Urothelium cell line (cell line): ENCODE results near the gene HOXD12.

Source experiments
- DNase-seq: peaks from one replicate; pipeline ENCODE4 v3.0.0; 2011; ENCODE audit warnings: low spot score, mixed read lengths
- FAIRE-seq: peaks from 2 replicates; lab custom pipeline; 2011; peaks lifted over from hg19 to GRCh38; lab: Jason Lieb, UNC

HOXD12 gene

DNA sequence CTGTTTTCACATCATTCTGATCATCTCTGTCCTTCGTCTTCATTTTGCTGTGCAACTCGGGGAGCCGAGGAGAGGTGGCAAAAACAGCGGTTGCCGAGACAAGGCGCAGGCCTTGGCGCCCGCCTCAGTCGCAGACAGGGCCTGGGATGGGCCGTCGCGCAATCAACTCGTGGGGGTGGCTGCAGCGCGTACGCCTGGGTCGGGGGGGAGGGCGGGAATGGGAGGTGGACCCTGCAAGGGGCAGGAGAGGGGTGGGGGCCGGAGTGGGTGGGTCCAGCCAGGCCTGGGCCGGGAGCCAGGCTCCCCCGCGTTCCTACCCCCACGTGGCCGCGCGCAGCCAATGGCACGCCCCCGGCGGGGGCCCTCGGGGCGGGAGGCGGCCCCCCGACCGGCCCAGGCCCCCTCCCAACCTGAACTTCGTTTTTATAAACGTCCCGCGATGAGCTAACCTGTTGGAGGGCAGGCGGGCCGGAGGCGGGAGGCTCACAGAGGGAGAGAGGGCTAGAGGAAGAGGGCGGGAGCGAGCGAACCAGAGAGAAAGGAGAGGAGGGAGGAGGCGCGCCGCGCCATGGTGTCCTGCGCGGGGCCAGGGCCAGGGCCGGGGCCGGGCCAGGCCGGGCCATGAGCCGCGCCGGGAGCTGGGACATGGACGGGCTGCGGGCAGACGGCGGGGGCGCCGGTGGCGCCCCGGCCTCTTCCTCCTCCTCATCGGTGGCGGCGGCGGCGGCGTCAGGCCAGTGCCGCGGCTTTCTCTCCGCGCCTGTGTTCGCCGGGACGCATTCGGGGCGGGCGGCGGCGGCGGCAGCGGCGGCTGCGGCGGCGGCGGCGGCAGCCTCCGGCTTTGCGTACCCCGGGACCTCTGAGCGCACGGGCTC is 7.1 kb upstream of the HOXD12 start, which contains the start of gene HOXD13:
Gene HOXD13, plus strand, starts transcription at position 452 of the 875 bp plus-strand sequence. Its CDS starts 170 bp downstream, at position 622.
- FAIRE-seq = no peak
- no peak for DNase-seq

DNA sequence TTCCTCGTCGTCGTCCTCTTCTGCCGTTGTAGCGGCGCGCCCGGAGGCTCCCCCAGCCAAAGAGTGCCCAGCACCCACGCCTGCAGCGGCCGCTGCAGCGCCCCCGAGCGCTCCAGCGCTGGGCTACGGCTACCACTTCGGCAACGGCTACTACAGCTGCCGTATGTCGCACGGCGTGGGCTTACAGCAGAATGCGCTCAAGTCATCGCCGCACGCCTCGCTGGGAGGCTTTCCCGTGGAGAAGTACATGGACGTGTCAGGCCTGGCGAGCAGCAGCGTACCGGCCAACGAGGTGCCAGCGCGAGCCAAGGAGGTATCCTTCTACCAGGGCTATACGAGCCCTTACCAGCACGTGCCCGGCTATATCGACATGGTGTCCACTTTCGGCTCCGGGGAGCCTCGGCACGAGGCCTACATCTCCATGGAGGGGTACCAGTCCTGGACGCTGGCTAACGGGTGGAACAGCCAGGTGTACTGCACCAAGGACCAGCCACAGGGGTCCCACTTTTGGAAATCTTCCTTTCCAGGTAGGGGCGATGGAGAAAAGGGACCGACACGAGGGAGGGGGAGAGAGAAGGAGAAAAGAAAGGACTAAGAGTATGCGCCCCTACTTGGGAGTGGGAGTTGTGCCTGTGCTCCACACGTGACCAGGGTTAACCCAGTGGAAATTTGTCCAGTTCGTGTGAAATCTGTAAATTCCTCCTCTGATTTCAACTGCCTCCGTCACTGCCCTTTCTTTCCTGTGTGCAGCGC is 6.3 kb upstream of the HOXD12 start:
- FAIRE-seq (no peak), DNase-seq (no peak)

DNA sequence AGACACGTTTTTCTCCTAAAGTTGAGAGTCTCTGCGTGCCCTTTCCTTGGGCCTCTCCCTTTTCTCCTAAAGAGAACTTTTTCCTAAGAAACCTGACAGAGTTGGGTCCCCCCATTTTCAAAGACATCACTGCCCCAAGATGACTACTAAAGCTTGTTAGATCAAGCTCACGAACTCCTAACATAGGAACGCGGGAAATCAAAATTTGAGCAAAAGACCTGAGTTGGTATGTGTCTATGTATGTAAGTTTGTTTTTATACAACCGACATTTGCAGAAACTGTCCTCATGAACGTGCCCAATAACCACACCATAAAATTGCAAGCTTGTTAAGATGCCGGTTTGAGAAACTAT is 5.7 kb upstream of the HOXD12 start:
- no peak for FAIRE-seq
- no peak for DNase-seq

DNA sequence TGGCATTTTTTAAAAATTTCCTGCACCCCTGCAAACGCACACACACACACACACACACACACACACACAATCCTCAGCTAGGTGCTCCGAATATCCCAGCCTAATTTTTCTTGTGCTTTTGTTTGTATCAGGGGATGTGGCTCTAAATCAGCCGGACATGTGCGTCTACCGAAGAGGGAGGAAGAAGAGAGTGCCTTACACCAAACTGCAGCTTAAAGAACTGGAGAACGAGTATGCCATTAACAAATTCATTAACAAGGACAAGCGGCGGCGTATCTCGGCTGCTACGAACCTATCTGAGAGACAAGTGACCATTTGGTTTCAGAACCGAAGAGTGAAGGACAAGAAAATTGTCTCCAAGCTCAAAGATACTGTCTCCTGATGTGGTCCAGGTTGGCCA is 5.2 kb upstream of the HOXD12 start:
- DNase-seq (no peak), FAIRE-seq (no peak)

DNA sequence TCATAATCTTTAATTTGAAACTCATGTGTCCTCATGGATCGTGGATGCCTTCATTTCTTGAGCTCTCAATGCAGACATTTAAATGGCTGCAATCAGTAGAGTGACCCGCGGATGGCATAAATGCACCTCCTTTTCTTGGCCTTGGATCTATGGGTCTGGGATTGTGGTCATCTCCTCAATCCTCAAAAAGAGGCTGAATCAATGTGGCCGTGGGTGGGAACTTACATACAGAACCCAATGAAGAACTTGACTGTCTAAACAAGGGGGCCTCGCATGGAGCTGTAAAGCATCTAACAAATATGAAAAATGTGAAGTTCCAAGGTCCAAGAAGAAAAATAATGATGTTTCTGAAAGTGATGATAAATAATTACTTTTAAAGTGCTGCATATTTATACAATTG is 4.2 kb upstream of the HOXD12 start:
- DNase-seq (no peak), FAIRE-seq (no peak)

DNA sequence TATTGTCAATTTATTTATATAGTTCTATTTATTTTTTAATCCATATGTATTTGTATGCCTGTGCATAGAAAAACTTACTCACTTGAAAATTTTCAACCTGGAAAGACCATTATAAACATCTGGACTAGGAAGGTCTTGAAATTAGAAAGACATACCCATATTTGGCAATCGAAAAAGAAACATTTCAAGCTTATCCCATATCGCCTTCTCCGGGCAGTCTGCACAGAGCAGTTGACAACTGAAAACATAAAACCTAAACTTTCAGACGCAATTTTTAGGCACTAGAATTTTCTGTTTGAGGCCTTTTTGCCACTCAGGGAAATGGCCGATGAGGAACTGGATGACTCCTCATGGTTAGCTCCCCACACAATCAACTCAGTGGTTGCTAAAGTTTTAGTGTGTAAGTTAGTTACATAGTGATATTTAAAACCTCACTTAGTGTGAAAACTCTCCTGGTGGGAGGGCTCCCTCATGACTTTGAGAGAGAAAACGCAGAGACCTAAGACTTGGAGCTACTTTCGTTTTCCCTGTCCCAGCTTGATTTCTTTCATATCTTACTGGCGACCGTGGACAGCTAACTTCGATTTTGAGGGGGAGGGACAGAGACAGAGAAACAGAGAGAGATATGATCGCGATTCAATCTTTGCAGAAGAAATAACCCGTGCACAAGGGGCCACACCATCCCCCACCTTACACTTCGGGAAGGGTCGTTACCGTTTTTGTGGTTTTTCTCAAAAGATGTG is 3.2 kb upstream of the HOXD12 start:
- FAIRE-seq = no peak

DNA sequence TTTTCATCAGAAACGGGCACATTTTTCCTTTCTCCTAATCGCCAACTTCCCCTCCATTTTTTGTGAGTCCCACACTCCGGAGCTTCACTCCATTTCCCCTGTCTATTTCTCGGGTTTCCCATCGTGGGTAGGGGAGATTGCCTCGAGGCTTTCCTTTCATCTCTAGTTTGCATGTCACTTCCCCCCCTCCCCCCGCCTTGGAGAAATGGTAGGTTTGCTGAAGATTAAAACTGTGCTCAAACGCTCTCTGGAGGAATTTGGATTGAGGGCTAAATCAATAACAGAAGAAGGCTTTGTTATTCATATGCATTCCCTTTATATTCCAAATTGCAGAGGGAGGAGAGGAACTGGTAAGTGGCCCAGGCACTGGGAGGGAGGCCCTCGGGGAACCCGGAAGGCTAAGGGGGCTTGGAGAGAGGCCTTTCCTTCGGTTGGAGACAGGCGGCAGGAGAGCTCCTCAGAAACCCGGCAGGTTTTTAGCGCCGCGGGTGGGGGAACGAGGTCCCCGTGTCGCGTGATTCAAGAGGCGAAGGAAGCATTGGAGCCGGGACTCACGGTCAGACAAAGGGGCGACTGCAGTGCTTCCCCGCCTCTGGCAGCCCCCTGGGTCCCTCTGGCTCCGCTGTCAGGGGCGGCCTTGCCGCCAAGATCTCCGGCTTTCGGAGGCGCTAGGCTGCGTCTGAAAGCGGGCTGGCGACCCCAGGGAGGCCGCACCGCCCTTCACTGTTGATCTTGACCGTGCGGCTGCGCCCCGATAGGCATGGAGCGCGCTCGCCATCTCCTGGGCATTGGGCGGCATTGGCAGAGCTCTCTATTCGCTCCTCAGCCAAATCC is 2.4 kb upstream of the HOXD12 start:
- FAIRE-seq (peak; percentile 5), DNase-seq (peak; percentile 48)

More for the DNA sequence above, 3.2 kb upstream of the HOXD12 start:
- peak; percentile 37 for DNase-seq

DNA sequence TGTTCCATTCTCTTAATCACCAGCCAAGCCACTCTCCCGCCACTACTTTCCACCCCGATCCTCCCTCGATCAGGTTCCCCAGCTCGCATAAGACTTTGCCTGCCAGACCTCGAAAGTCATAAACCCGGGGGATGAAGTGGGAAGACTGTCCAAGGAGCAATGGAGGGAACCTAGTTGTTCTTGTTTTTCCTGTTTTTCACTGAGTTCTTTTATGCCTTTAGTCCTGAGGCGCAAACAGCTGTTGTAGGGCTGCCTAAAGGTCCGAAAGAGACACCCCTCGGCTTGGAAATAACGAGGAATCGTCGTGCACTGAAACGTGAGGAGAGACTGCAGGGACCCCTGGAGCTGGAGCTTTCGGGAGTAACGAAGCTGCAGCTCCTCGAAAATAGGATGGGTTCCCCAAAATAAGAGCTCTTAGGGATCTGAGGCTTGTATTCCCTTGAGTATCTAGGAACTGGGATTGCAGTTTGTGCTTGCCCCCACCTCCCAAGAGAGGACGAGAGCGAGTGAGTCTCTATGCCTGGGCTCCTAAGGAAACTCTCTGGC is 1.7 kb upstream of the HOXD12 start:
- DNase-seq = no peak

DNA sequence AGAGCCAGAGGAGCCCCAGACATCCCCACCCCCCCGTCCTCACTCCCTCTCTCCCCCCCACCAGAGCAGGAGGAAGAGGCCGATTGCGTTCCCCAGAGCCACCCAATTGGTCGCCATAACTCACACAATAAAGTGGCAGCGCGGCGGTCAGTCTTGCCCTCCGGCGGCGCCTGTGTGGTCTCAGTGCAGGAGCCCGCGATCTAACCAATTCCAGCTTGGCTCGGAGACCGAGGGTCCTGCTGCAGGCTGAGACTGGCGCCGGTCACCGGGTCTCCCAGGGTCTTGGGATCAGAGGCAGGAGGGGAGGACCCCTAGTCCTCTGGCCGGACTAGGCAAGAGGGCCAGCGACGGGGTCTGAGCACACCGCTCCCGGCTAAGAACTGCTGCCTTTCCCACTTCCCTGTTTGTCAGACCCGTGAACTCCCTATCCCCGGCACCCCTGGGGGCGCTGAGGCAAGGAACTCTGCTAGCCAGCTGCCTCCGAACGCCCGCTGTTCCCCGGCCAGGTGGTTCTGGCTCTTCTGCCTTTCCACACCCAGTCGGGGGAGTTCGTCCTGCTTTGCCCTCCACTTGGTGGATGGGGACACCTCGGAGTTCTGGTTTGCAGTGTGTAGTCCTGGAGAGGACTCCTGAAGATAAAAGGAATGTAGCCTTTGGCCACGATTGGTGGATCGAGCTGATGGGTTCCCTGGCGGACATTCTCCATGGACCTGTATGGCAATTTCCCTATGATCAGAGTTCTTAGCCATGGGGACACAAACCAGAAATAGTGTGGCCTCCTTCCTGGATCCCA is 1.0 kb upstream of the HOXD12 start:
- no peak for FAIRE-seq
- DNase-seq = no peak

More for the DNA sequence above, 1.7 kb upstream of the HOXD12 start:
- no peak for FAIRE-seq

DNA sequence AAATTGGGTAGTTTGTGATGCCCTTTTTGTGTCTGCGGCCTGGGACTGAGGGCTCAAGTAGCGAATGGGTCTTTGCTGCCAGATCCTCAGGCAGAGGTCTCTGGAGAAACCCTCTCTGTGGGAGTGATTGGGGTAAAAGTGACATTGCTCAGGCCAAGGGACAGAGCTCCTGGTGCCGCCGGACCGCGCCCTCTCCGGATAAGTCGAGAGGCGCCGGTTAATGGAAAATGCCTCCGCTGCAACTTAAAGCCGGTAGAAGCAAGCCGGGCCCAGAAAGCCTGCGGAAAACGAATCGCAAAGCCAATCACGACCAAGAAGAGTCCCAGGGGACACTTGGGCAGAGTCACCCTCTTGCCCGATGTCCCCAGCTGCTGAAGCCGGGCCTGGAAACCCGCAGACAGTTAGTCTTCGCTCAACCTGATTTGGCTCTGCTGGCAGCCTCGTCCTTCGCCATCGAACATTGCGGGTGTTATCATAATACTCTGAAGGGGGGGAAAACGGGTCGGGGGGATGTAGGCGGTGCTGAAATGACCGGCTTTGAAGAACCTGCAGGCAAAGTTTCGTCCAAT is 352 bp upstream of the HOXD12 start:
- FAIRE-seq (no peak), DNase-seq (no peak)

DNA sequence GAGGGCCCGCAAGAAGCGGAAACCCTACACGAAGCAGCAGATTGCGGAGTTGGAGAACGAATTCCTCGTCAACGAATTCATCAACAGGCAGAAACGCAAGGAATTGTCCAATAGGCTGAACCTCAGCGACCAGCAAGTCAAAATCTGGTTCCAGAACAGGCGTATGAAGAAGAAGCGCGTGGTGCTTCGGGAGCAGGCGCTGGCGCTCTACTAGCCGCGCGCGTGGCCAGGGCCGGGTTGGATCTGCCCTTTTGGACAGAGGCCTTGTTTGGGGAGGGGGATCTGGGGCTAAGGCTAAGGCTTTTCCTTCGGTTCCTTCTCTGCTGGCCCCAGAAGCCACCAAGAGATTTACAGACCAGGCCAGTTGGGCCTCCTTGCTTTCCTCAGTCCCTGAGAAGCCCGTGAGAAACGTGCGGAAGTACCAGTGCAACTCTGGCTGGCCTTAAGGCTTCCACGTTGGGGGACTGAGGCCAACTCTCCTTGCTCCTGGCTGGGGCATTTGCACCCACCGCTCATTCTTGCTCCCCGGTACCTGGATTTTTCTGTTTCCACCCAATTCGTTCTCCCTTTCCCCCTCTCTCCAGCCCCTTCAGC is 1.0 kb downstream of the HOXD12 start:
- no peak for DNase-seq
- no peak for FAIRE-seq

DNA sequence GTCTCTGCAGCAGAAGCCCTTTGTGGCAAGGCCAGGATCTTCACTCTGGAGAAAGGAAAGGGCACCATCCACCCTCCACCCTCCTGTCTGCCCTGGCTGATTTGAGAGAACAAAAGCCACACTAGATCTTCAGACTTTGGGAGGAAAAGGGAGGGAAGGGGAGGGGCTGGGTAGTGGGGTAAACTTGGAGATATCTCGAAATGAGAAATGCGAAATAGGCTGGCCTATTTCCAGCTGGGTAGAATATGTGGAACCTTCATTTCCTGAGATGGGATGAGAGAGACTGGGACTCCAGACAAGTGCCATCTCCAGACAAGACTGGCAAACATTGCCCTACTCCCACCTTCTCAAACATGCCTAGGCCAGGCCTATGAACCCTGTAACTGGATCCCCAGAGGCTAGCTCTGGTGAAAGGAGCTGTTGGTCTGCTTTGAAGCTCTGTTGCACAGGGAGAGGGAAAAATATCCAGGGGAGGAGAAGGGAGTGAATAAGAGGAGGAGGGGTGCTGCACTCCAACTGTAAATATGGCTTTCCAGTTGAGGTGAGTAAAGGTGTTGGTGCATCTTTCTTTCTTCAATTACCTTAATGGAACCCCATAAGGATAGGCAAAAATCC is 1.7 kb downstream of the HOXD12 start:
- FAIRE-seq (no peak), DNase-seq (no peak)

DNA sequence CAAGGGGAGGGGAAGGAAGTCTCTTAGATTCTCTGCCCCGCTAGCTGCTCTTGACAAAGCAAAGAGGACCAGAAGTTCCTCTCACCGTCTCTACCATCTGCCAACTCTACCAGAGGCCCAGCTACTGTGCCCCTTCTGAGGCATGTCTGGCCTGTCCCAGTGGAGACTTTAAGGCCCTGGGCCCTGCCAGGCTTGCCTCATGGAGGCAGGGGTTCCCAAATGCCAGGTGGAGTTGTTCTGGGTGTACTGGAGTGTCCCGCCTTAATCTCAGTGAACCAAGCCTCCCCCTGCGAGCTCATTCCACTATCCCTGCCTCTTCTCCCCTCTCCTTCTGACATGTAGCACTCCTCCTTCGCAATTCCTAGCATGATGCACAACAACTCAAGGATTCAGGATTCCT is 2.2 kb downstream of the HOXD12 start:
- DNase-seq = no peak

DNA sequence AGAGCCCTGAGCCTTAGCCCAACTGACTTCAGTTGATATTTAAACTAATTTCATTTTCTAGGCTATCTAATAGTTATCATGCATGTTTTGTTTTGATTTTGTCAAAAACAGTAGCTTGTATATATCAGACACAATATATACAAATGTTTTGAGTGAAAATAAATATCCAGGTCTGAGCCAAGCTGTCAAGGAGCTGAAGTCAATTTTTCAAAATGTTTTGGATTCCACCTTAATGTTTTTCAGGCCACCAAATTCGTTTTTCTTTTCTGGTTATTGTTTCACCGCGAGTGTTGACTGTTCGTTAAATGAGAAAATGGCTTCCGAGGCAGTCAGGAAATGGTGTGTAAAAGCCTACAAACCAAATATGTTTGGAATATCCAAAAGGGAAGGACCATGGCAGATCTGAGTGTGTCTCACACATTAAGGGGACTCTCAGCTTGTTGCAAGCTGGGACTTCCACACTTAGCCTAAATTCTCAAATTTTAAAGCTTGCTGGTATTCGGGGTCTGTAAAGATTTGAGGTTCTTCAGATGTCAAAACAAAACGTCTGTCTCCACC is 2.8 kb downstream of the HOXD12 start:
- FAIRE-seq = no peak
- DNase-seq = no peak

More for the DNA sequence above, 2.2 kb downstream of the HOXD12 start:
- no peak for FAIRE-seq

DNA sequence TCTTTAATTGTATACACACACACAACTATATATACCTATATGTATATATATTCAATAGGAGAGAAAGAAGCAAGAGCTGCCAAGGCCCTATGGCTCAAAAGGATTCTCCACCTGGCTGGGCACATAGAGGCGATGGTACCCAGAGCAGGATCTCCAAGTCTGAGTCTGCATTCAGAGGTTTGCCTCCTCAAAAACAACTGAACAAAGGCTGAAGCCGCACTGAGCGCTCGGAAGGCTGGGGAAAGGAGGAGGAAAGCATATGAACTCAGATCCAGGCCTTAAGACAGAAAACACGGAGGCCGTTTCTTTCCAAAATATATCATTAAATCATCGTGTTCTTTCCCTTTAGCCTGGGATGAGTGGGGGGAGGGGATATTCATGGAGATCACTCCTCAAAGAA is 3.6 kb downstream of the HOXD12 start:
- no peak for DNase-seq
- no peak for FAIRE-seq

DNA sequence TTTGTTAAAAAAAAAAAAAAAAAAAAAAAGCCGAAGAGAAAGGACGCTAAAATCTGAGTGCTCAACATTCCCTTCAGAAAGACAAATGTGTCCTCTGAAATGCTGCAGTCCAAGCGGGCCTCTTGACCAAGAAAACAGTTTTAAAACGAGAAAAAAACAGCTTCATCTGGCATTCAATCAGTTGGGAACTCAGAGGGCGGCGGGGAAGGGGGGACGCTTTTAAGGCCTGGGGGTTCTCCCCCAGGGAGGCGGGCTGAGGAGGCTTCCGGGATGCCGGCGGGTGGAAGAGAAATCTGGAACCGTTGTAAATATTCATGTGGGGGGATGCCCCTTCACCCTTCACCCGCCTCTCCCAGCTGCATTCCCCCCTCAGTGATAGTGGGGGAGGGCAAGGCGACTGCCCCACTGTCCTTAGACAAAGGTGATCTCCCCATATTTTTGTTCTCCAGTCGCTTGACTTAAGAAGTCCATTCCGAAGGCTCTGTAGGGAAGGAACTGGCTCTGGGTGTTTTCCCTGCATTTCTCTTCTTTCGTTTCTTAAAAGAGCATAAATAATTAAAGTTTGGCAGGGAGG is 4.2 kb downstream of the HOXD12 start:
- FAIRE-seq = no peak

DNA sequence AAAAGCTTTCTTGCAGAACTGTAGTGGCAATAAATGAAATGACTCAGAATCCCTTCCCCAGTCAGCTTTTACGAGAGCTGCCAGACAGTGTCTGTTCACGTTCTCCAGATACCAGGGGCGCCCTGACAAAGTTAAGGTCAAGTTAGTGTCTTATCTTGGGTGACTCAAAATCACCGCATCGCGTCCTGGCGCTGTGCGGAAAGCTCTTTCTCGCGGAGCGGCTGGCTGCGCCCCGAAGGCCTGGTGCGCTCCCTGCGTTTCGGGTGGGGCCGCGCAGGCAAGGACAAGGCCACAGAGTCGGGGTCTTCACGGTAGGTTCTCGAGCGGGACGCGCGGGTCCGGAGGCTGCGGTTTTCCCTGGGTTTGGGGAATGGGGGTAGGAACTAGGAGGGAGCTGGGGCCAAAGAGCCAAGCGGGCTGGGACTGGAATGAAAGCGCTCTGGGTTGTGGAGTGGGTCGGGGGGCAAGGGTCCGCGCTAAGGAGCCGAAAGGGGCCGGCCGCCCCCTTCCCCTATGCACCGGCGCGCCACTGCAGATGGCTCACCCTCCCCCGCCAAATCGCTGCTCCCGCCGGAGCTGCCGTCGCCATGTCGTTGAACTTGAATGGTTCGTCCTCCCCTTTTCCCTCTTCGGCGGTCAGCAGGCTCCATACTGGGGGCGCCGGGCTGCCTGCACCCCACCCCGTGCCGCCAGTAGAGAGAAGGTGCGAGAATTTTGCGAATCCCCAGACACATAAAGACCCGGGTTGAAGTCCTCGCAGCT is 4.9 kb downstream of the HOXD12 start:
- DNase-seq (peak; percentile 72), FAIRE-seq (no peak)

More for the DNA sequence above, 4.2 kb downstream of the HOXD12 start:
- peak; percentile 35 for DNase-seq
